K562 (cell line): Measurements from ENCODE around the gene WBP1L. TPM values are rescaled to one million over a fixed set of nuclear protein-coding genes. Genes with fewer than 3 reads are reported as not detected.

Experiments used
- ATAC-seq: fragments of 200-7000 bp; cut with Tn5 transposase; 3 replicates; pipeline ENCODE4 v1.9.1; 2020; ENCODE audit warnings: moderate library complexity
- BruUV-seq: library from RNA; stranded (reverse); fragments of 400-500 nt; replicated peaks from 2 replicates; lab custom pipeline; 2021; lab: Mats Ljungman, UMichigan
- CTCF ChIA-PET: fragments of 300-600 bp; formaldehyde crosslinking; extraction: SDS; loops from one replicate; lab custom pipeline; 2021; ENCODE audit warnings: low intra/inter-chr PET ratio; lab: Yijun Ruan, JAX
- POLR2A ChIA-PET: fragments of 300-600, 350-650 bp; sonication (Branson Sonifier 250); formaldehyde crosslinking; extraction: SDS; loops from one replicate; lab custom pipeline; 2021; ENCODE audit warnings: antibody characterized with exemption, inconsistent platforms; lab: Yijun Ruan, JAX
- DNase-seq, 4 experiments: peaks; one replicate each; pipeline versions ENCODE4 v3.0.0 to v3.0.0-alpha.2; 2011 to 2018; ENCODE audit warnings: low spot score in 3 of 4, mixed read lengths in 3 of 4; ENCODE audit errors: extremely low read depth in 1 of 4
- FAIRE-seq: peaks from 2 replicates; lab custom pipeline; 2011; peaks lifted over from hg19 to GRCh38; lab: Jason Lieb, UNC
- H2AFZ ChIP-seq: 2 replicates; pipeline ENCODE4 v1.6.0; 2011; ENCODE audit warnings: low read depth, low read length, control low read depth, inconsistent platforms
- H3K27ac ChIP-seq: fragments of 200-600 bp; 3 replicates; pipeline ENCODE4 v1.8.0; 2011; ENCODE audit warnings: low read depth, mild to moderate bottlenecking, control low read depth, inconsistent platforms, low read length, moderate library complexity, mixed read lengths; ENCODE audit errors: extremely low read depth
- H3K27me3 ChIP-seq, 2 experiments: fragments of 300-600 bp in 1 of 2; 2 replicates in 1 of 2; 3 replicates in 1 of 2; pipeline versions ENCODE4 v1.6.0 to v1.8.0; 2011; ENCODE audit warnings: inconsistent platforms in 2 of 2, low read length in 2 of 2, mild to moderate bottlenecking in 1 of 2, mixed read lengths in 1 of 2, moderate library complexity in 1 of 2; ENCODE audit not compliant: control insufficient read depth in 2 of 2, insufficient read depth in 2 of 2
- H3K36me3 ChIP-seq: fragments of 300-600 bp; 3 replicates; pipeline ENCODE4 v1.8.0; 2011; ENCODE audit warnings: mild to moderate bottlenecking, low read length, inconsistent platforms; ENCODE audit not compliant: control insufficient read depth, insufficient read depth
- H3K4me1 ChIP-seq, 2 experiments: fragments of 200-600 bp in 1 of 2; replicated peaks in 1 of 2; 2 replicates in 1 of 2; 3 replicates in 1 of 2; pipeline versions ENCODE4 v1.5.1 to v1.8.0; 2011; ENCODE audit warnings: inconsistent platforms in 2 of 2, low read length in 2 of 2, mild to moderate bottlenecking in 1 of 2, mixed read lengths in 1 of 2, moderate library complexity in 1 of 2; ENCODE audit not compliant: control insufficient read depth in 2 of 2, insufficient read depth in 2 of 2
- H3K4me2 ChIP-seq: 2 replicates; pipeline ENCODE4 v1.6.1; 2011; ENCODE audit warnings: low read length, control low read depth, inconsistent platforms, mixed read lengths; ENCODE audit not compliant: insufficient read depth
- H3K4me3 ChIP-seq: fragments of 200-600 bp; sonication (generic), shearing (Covaris generic); 2 replicates; pipeline ENCODE4 v1.5.1; 2016; ENCODE audit warnings: control low read depth, inconsistent platforms
- H3K79me2 ChIP-seq: fragments of 200-600 bp; 3 replicates; pipeline ENCODE4 v1.8.0; 2011; ENCODE audit warnings: low read length, inconsistent platforms; ENCODE audit not compliant: control insufficient read depth, insufficient read depth
- H3K9ac ChIP-seq, 2 experiments: 2 replicates each; pipeline versions ENCODE4 v1.6.0 to v1.6.1; 2011; ENCODE audit warnings: low read depth in 2 of 2, low read length in 2 of 2, control low read depth in 1 of 2, inconsistent platforms in 1 of 2, mild to moderate bottlenecking in 1 of 2, mixed read lengths in 1 of 2; ENCODE audit not compliant: insufficient read depth in 1 of 2
- H3K9me1 ChIP-seq: one replicate; pipeline ENCODE4 v1.6.0; 2011; ENCODE audit warnings: inconsistent platforms, mild to moderate bottlenecking, low read length, moderate library complexity; ENCODE audit not compliant: control insufficient read depth, insufficient read depth
- H3K9me3 ChIP-seq: replicated peaks from 2 replicates; pipeline ENCODE4 v1.5.1; 2011; ENCODE audit warnings: low read depth, low read length, inconsistent platforms; ENCODE audit not compliant: control insufficient read depth, insufficient read depth
- H4K20me1 ChIP-seq: replicated peaks from 2 replicates; pipeline ENCODE4 v1.6.1; 2011; ENCODE audit warnings: low read length, inconsistent platforms, mixed read lengths; ENCODE audit not compliant: control insufficient read depth, insufficient read depth
- FOXJ2 ChIP-seq: fragments of 200-800 bp; sonication (Bioruptor generic); IDR thresholded peaks from 2 replicates; pipeline ENCODE4 v1.6.1; 2016; ENCODE audit warnings: missing genetic modification characterization, missing compliant biosample characterization
- WGBS: fragments of 100-300 bp; shearing (Covaris generic); methylation state at CpG from one replicate; pipeline ENCODE4 v1.1.6; 2016; ENCODE audit warnings: low coverage, mixed read lengths; ENCODE audit not compliant: insufficient coverage; ENCODE audit errors: missing lambda C conversion rate; 5-methylcytosine and 5-hydroxymethylcytosine counted together
- in situ Hi-C: fragments of 300-500 bp; cut with MboI; formaldehyde crosslinking; loops from 4 replicates; pipeline ENCODE4 v1.15.0; 2018; ENCODE audit warnings: inconsistent platforms, mixed read lengths
- intact Hi-C: fragments of 100-400 bp; cut with micrococcal nuclease; formaldehyde crosslinking; loops from 2 replicates; pipeline ENCODE4 v1.14.2; 2022
- polyA plus RNA-seq, 8 experiments: library from polyadenylated mRNA; depleted of rRNA in 4 of 8; stranded (reverse) in 5 of 8; unstranded in 3 of 8; fragments of >200 nt; fragmentation: Nextera tagmentation in 2 of 8; fragmentation: Illumina TruSeq in 1 of 8; extraction: Ambion mirVana in 2 of 8; extraction: Trizol in 1 of 8; gene quantifications; 2 replicates each; pipeline versions ENCODE4 v1.2.1 to v1.2.3, GENCODE V29; 2011 to 2014; ENCODE audit warnings: inconsistent platforms in 1 of 8, missing spikeins in 1 of 8
- total RNA-seq, 7 experiments: library from RNA; depleted of rRNA in 6 of 7; stranded (reverse); fragments of >200 nt in 6 of 7; fragmentation: Illumina TruSeq in 2 of 7; extraction: Trizol in 2 of 7; gene quantifications; 2 replicates each; pipeline versions ENCODE4 v1.2.1 to v1.2.3, GENCODE V29; 2011 to 2021; ENCODE audit warnings: low replicate concordance in 1 of 7
- TF ChIP-seq, protein P1 (sequence below): fragments of 450-650 bp; IDR thresholded peaks from 2 replicates; pipeline ENCODE4 v1.6.1; 2016
- TF ChIP-seq, protein P2 (sequence below), 2 experiments: IDR thresholded peaks in 1 of 2; conservative IDR thresholded peaks in 1 of 2; 2 replicates each; pipeline ENCODE4 v1.6.1; 2016; ENCODE audit warnings: low read depth in 2 of 2, mild to moderate bottlenecking in 1 of 2, missing compliant biosample characterization in 1 of 2, missing genetic modification characterization in 1 of 2, moderate library complexity in 1 of 2
- TF ChIP-seq, protein P3 (sequence below): fragments of 250-450 bp; sonication (Bioruptor Pico); IDR thresholded peaks from 2 replicates; pipeline ENCODE4 v1.8.0; 2021; ENCODE audit warnings: borderline replicate concordance, mild to moderate bottlenecking, moderate library complexity; ENCODE audit not compliant: poor library complexity, severe bottlenecking

WBP1L gene
- total and polyA plus RNA-seq, 9 of the 15 experiments (the other 6 are each of a cell fraction or from before 2014, with no cell fraction given) = 3.2 to 14.4 (median 11.3) TPM

DNA sequence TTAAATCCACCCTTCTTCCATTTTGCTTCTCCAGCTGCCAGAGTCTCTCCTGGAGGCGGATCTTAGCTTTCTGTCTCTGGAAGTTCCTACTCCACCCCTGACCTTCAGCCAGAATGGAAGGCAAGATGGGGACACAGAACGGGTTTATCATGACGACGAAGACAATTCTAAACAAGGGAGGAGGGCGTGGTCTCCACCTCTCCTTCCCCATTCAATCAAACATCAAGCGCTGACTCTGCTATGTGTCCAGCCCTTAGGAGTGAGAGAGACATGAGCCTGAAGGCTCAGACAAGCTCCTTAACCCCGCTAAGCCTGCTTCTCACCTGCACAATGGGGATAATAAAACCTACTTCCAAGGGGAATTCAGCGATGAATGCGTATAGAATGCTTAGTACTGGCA lies 90.4 kb downstream of the WBP1L start:
- ATAC-seq (peak; percentile 79), FAIRE-seq (peak; percentile 86), DNase-seq (peak; percentile 51 to 71 (median 55))
- H3K36me3 ChIP-seq = no peaks in the 10 kb centered on the region
- 23% methylated on average over 8 of the region's 9 CpGs for WGBS
- H2AFZ ChIP-seq = peak overlapping the region; percentile 74
- no peak overlapping the region for H3K27ac ChIP-seq
- H3K79me2 ChIP-seq = no peaks in the 10 kb centered on the region
- H3K9ac ChIP-seq = peak overlapping the region in 1 of 2 experiments; percentile 55; a peak in 1 of 4 replicates
- H3K9me1 ChIP-seq = no peaks in the 10 kb centered on the region
- H3K9me3 ChIP-seq = no peaks in the 10 kb centered on the region; the same call in 1 of the 2 replicates
- no peaks in the 10 kb centered on the region for H4K20me1 ChIP-seq
- H3K27me3 ChIP-seq = no peaks in the 10 kb centered on the region
- in situ Hi-C loops (loop anchor here (5.0 to 10.0 kb wide), 3 partner anchors 107 to 651 kb away; partner anchors contain the start of gene RPEL1), intact Hi-C loops (loop anchor here (2.0 to 10.0 kb wide), 5 partner anchors 79 to 651 kb away; partner anchors contain the start of gene WBP1L)
- H3K4me3 ChIP-seq = no peak overlapping the region
- ChIA-PET CTCF (interaction anchor here (0.8 to 2.5 kb wide), 4 partner anchors 67 to 410 kb away, joined by 3 to 11 read pairs (median 8); no protein-coding TSS in a partner anchor), POLR2A (interaction anchor here (0.9 kb wide), 1 partner anchor 13 kb away, joined by 3 read pairs; no protein-coding TSS in a partner anchor)
- TF ChIP-seq, protein P1, sequence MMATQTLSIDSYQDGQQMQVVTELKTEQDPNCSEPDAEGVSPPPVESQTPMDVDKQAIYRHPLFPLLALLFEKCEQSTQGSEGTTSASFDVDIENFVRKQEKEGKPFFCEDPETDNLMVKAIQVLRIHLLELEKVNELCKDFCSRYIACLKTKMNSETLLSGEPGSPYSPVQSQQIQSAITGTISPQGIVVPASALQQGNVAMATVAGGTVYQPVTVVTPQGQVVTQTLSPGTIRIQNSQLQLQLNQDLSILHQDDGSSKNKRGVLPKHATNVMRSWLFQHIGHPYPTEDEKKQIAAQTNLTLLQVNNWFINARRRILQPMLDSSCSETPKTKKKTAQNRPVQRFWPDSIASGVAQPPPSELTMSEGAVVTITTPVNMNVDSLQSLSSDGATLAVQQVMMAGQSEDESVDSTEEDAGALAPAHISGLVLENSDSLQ = peak; percentile 75
- 0 out of 2 replicates have a peak, but pooled peaks have one; percentile 27 for TF ChIP-seq FOXJ2 (tag)
- TF ChIP-seq, protein P2, sequence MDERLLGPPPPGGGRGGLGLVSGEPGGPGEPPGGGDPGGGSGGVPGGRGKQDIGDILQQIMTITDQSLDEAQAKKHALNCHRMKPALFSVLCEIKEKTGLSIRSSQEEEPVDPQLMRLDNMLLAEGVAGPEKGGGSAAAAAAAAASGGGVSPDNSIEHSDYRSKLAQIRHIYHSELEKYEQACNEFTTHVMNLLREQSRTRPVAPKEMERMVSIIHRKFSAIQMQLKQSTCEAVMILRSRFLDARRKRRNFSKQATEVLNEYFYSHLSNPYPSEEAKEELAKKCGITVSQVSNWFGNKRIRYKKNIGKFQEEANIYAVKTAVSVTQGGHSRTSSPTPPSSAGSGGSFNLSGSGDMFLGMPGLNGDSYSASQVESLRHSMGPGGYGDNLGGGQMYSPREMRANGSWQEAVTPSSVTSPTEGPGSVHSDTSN (CRISPR knock-in tag; IDR thresholded peaks at IDR 0.05; ENCODE audit: low read depth) = no peak
- TF ChIP-seq, protein P2 (tag; conservative IDR thresholded peaks at IDR 0.05; ENCODE audit: low read depth) = 0 out of 2 replicates have a peak, but pooled peaks have one; percentile 21
- TF ChIP-seq, protein P3, sequence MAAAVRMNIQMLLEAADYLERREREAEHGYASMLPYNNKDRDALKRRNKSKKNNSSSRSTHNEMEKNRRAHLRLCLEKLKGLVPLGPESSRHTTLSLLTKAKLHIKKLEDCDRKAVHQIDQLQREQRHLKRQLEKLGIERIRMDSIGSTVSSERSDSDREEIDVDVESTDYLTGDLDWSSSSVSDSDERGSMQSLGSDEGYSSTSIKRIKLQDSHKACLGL (CRISPR knock-in tag) = no peak
- BruUV-seq = no TSS peak
- H3K4me2 ChIP-seq = peak overlapping the region; percentile 17; the same call in 1 of the 2 replicates
- H3K4me1 ChIP-seq = peaks cover 9% of the 10 kb centered on the region in 2 experiments; a peak in 4 of 5 replicates
